Mucosa of descending colon (tissue), 3 donors: ENCODE data around the gene DPYD. TPM values are rescaled to one million over a fixed set of nuclear protein-coding genes. Genes with fewer than 3 reads are reported as not detected.
A peak's percentile ranks its signal among the peaks of the same experiment; 100 is the strongest.

ENCODE experiments used
- ATAC-seq: fragments of 200-7000 bp; cut with Tn5 transposase; one replicate; pipeline ENCODE4 v1.9.1; 2020; ENCODE audit warnings: mild to moderate bottlenecking, moderate library complexity
- DNase-seq, 3 donors: peaks; one replicate each; pipeline ENCODE4 v3.0.0-alpha.2; 2020
- H3K36me3 ChIP-seq: fragments of 200-600 bp; one replicate; pipeline ENCODE4 v1.8.0; 2021; ENCODE audit warnings: low read depth, mild to moderate bottlenecking
- H3K4me1 ChIP-seq: fragments of 200-600 bp; one replicate; pipeline ENCODE4 v1.8.0; 2021; ENCODE audit warnings: low read depth, mild to moderate bottlenecking
- H3K4me3 ChIP-seq: fragments of 200-600 bp; one replicate; pipeline ENCODE4 v1.8.0; 2021; ENCODE audit warnings: mild to moderate bottlenecking
- H3K9me3 ChIP-seq: fragments of 200-600 bp; one replicate; pipeline ENCODE4 v1.8.0; 2021; ENCODE audit warnings: mild to moderate bottlenecking
- intact Hi-C, 2 donors: fragments of 100-400 bp; cut with DNase I in 1 of 2; cut with micrococcal nuclease in 1 of 2; formaldehyde crosslinking; loops; one replicate each; pipeline versions ENCODE4 v1.11.0 to v1.11.1; 2022; cut with DNase I, micrococcal nuclease
- total RNA-seq, 3 donors: library from RNA; stranded (reverse); fragmentation: NEBNext Ultra II Directional in 2 of 3; extraction: Animal tissue kit (Norgen Biotek cat#: 25700) in 2 of 3; gene quantifications; one replicate each; pipeline versions ENCODE4 v1.2.1 to v1.2.4, GENCODE V29; 2021 to 2023
- TF ChIP-seq, protein P1 (sequence below): fragments of 200-600 bp; IDR thresholded peaks from one replicate; pipeline ENCODE4 v1.8.0; 2022; ENCODE audit warnings: antibody characterized with exemption, mild to moderate bottlenecking
- donor health status: DM: no; HTN: no; CAD: no; lungs with moderate emphysema.
- donor health status: DM: no; HTN: no; CAD: no.
- donor health status: DM: no; HTN: yes; CAD: no.

Gene DPYD
- total RNA-seq, 3 donors from 2014 or later: 13.8 to 33.3 (median 19.7) TPM

- no peaks in the 10 kb centered on the region for H3K9me3 ChIP-seq
- ATAC-seq: peak; percentile 56
- TF ChIP-seq, protein P1, sequence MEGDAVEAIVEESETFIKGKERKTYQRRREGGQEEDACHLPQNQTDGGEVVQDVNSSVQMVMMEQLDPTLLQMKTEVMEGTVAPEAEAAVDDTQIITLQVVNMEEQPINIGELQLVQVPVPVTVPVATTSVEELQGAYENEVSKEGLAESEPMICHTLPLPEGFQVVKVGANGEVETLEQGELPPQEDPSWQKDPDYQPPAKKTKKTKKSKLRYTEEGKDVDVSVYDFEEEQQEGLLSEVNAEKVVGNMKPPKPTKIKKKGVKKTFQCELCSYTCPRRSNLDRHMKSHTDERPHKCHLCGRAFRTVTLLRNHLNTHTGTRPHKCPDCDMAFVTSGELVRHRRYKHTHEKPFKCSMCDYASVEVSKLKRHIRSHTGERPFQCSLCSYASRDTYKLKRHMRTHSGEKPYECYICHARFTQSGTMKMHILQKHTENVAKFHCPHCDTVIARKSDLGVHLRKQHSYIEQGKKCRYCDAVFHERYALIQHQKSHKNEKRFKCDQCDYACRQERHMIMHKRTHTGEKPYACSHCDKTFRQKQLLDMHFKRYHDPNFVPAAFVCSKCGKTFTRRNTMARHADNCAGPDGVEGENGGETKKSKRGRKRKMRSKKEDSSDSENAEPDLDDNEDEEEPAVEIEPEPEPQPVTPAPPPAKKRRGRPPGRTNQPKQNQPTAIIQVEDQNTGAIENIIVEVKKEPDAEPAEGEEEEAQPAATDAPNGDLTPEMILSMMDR: no peak
- no peak overlapping the region for H3K4me3 ChIP-seq
- H3K4me1 ChIP-seq: no peaks in the 10 kb centered on the region
- intact Hi-C loops: no loop called here
- DNase-seq: no peak
- no peaks in the 10 kb centered on the region for H3K36me3 ChIP-seq
These were observed 380.4 kb downstream of the DPYD start for GRCh38 chr1:97540346-97540888.

GRCh38 chr1:97538113-97538512 is 382.7 kb downstream of the DPYD start:
- intact Hi-C loops: no loop called here
- no peak for DNase-seq

GRCh38 chr1:97533358-97533757 is 387.5 kb downstream of the DPYD start:
- no peaks in the 10 kb centered on the region for H3K4me1 ChIP-seq
- H3K4me3 ChIP-seq: no peak overlapping the region
- no peaks in the 10 kb centered on the region for H3K9me3 ChIP-seq
- ATAC-seq: peak; percentile 65
- TF ChIP-seq, protein P1: no peak
- no peak for DNase-seq
- H3K36me3 ChIP-seq: no peaks in the 10 kb centered on the region
- intact Hi-C loops: no loop called here

More at GRCh38 chr1:97538113-97538512, 382.7 kb downstream of the DPYD start:
- Histone ChIP-seq H3K4me3 (no peak overlapping the region), H3K4me1 (no peaks in the 10 kb centered on the region), H3K9me3 (no peaks in the 10 kb centered on the region), H3K36me3 (no peaks in the 10 kb centered on the region)
- TF ChIP-seq, protein P1: no peak
- no peak for ATAC-seq

GRCh38 chr1:97529600-97529999 is 391.2 kb downstream of the DPYD start:
- H3K36me3 ChIP-seq: no peaks in the 10 kb centered on the region
- TF ChIP-seq, protein P1: no peak
- intact Hi-C loops: no loop called here
- H3K4me1 ChIP-seq: no peaks in the 10 kb centered on the region
- ATAC-seq (no peak), DNase-seq (no peak)
- H3K9me3 ChIP-seq: no peaks in the 10 kb centered on the region
- H3K4me3 ChIP-seq: no peak overlapping the region

GRCh38 chr1:97524211-97524610 is 396.6 kb downstream of the DPYD start:
- intact Hi-C loops: no loop called here
- no peaks in the 10 kb centered on the region for H3K4me1 ChIP-seq
- H3K36me3 ChIP-seq: no peaks in the 10 kb centered on the region
- TF ChIP-seq, protein P1: no peak
- DNase-seq: no peak
- ATAC-seq: no peak
- H3K9me3 ChIP-seq: no peaks in the 10 kb centered on the region
- no peak overlapping the region for H3K4me3 ChIP-seq

DNA sequence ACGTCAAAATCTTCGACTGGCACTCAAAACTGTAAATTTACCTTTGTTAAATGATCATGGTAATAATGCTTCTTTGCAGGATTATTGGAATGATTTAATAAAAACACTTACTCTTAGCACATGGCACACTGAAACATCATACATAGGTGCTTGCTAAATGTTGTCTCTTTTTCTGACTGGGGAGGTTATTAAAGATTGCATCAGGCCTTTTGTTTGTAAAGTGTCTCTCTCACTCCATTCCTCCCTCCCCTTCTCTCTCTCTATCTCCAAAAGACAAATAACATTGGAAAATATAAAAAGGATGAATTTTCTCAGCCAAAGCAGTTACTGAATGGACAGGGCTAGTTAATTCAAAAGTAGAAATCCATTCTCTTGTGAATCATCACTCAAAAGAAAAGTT is 404.2 kb downstream of the DPYD start:
- intact Hi-C loops: no loop called here
- ATAC-seq (no peak), DNase-seq (no peak)
- H3K9me3 ChIP-seq: no peaks in the 10 kb centered on the region
- H3K4me1 ChIP-seq: no peaks in the 10 kb centered on the region
- H3K36me3 ChIP-seq: no peaks in the 10 kb centered on the region
- TF ChIP-seq, protein P1: no peak
- no peak overlapping the region for H3K4me3 ChIP-seq
